GM21723 (cell line): ENCODE results near the gene MFAP5.
A peak's percentile ranks its signal among the peaks of the same experiment; 100 is the strongest.
"Not testable (repeated sequence)": the region's sequence is repeated elsewhere in the genome, so short reads cannot be mapped to it uniquely, and the experiment has no call there.

Experiments
- ATAC-seq: cut with Tn5 transposase; IDR thresholded peaks from one replicate; pipeline ENCODE4 v1.9.1; 2021; ENCODE audit warnings: mild to moderate bottlenecking, moderate library complexity; ENCODE audit not compliant: unreplicated experiment

The MFAP5 gene

DNA sequence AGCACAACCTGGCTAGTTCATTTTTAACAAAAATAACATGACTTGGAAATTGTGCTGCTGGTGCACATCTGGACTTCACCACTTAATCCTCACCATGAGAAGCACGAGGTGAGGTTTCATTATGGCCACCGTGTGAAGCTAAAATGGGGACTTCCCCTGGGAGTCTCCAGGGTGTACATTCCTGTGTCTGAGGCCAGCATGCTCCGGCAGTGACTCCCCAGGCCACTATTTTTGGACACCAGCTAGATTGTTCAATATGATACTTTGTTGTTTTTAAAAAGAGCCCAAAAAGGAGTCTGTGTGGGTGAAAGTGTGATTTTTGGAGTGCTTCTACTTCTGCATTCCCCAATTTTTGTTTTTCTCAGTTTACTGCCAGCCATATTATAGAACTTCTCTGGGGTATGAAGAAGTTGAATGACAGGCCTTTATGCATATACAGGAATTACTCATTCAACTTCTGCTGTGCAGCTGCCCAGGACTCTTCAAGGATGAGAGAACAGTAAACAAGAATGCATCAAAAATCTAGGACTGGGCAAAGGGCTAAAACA is 33.1 kb downstream of the MFAP5 start:
- peak; percentile 96 for ATAC-seq

DNA sequence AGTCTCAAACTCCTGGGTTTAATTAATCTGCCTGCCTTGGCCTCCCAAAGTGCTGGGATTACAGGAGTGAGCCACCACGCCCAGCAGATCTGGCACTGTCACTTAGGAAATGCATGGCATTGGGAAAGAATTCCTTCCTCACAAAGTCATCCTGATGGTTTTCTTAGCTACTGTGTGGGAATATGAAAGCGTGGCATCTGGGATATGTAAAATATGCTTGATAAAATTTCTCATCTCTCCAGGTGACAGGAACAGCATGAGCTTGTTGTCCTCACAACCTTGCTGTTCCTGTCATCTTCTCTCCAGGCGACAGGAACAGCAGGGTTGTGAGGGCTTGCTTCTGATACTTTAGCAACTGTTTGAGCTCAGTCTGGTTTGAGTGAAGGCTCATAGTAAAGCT is 33.9 kb downstream of the MFAP5 start:
- no peak for ATAC-seq

DNA sequence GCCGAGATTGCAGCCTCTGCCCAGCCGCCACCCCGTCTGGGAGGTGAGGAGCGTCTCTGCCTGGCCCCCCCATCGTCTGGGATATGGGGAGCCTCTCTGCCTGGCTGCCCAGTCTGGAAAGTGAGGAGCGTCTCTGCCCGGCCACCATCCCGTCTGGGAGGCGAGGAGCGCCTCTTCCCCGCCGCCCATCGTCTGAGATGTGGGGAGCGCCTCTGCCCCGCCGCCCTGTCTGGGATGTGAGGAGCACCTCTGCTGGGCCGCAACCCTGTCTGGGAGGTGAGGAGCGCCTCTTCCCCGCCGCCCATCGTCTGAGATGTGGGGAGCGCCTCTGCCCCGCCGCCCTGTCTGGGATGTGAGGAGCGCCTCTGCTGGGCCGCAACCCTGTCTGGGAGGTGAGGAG is 37.9 kb downstream of the MFAP5 start:
- ATAC-seq = not testable (repeated sequence)

DNA sequence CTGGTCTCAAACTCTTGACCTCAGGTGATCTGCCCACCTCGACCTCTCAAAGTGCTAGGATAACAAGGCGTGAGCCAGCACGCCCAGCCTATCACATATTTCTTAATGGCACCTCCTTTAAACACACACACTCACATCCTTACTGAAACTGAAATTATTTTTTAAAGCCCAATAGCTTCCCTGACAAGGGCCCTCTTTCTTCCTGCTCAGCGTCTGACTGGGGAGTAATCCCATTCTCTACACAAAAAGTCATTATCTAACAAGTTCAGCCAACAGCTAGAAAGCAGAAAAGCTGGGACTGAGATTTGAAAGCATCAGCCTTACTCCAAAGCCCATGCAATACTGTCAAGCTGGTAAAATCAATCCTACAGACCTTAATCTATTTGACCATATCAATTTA is 40.0 kb downstream of the MFAP5 start:
- ATAC-seq = no peak

DNA sequence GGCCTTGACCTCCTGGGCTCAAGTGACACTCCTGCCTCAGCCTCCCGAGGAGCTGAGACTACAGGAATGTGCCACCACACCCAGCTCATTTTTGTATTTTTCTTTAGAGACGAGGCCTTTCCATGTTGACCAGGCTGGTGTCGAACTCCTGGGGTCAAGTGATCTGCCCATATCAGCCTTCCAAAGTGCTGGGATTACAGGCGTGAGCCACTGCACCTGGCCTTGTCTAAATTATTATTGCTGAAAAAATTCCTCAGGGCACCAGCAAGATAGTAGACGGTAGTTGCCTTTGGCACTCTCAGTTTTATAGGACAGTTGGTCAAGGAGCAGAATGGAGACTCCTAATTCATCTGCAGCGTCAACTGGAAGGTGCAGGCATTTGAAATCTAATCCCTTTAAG is 47.4 kb downstream of the MFAP5 start:
- no peak for ATAC-seq

DNA sequence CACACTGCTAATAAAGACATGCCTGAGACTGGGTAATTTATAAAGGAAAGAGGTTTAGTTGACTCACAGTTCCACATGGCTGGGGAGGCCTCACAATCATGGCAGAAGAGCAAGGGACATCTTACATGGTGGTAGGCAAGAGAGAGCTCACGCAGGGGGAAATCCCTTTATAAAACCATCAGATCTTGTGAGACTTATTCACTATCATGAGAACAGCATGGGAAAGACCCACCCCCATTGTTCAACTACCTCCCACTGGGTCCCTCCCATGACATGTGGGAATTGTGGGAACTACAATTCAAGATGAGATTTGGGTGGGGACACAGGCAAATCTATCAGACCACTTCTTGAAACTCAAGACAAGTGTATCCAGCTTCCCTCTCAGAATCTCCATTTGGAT is 48.7 kb downstream of the MFAP5 start:
- ATAC-seq = not testable (repeated sequence)

DNA sequence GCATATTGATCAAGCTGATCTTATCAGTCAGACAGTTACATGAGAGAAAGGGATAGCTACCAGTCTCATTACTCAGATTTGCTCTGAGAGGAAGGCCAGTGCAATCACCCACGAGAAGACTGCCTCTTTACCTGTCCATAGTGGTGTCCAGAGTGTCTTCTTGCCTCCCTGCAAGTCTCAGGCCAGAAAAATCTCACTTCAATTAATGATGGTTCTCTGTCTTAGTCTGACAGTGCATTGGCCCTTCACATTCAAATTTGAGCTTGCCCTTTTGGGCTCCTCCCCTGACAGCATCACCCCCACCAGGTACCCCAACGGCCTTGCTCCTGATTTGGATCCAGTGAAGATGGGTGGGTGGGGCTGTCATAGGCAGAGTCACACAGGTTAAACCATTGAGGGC is 50.0 kb downstream of the MFAP5 start, which contains the start of gene AICDA:
TSS of gene AICDA (minus strand) at position 231 of the 400 bp plus-strand sequence. CDS start at position 139, 92 bp downstream.
- ATAC-seq = no peak

DNA sequence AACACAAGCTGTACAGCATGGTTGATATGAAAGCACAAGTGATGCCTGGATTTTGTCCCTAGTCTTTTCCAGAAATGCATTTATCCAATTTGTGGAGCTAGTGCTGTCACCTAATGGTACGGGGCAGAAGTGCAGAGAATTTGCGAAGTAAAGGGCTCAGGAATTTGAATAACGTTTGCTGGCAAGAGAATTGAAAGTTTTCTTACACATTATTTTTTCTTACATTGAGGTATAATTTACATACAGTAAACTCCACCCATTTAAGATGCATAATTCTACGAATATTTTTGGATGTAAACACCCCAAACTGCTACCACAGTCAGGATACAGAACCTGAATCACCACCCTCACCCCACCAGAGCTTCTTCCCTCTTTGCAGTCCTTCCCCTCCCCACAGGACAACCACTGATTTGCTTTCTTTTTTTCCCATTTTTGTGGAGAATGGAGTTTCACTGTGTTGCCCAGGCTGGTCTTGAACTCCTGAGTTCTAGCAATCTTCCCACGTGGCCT is 53.5 kb downstream of the MFAP5 start:
- ATAC-seq = no peak

DNA sequence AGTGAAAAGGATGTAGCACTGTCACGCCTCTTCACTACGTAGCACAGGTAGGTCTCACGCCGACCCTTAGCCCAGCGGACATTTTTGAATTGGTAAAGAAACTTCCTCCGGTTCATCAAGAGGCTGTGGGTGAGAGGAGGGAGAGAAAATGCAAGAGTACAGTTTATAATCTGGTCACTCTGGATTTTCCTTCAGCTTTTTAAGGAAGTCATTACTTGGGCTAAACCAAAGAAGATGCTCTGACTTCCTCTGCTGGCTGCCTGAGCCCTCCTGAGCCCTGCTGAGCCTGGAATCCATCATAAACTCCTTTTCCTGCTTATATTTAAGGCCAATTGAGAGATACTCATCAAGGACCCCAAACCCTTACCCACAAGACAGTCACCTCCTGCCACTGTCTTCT is 55.7 kb downstream of the MFAP5 start:
- no peak for ATAC-seq

DNA sequence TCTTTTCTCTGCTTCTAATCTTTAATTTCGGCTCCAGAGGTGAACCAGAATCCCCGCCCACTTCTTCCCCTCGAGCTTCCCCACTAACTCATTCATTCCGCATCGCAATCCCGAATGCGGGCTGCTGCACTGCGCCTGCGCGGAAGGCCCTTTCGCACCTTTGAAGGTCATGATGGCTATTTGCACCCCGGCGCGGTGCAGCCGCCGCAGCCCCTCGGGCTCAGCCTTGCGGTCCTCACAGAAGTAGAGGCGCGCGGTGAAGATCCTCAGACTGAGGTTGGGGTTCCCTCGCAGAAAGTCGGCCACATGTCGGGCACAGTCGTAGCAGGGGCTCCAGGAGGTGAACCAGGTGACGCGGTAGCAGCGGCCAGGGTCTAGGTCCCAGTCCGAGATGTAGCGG is 57.6 kb downstream of the MFAP5 start:
- ATAC-seq = no peak

DNA sequence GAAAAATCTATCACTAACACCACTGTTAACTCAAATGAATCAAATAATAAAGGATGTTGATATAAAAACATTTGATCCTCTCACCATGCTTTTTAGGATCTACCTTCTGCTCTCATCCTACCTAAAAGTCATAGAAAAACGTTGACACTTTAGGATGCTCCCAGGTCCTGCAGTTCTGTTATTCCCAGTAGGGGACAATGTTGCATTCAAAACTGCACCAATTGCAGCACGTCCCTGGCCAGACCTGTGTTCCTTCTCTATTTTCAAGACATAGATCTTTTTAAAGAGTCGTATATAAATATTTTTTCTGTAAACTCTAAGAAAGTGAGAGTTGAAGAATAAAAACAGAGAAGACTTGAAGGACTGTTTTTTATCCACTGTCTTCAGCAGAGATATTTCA is 58.8 kb downstream of the MFAP5 start:
- no peak for ATAC-seq

DNA sequence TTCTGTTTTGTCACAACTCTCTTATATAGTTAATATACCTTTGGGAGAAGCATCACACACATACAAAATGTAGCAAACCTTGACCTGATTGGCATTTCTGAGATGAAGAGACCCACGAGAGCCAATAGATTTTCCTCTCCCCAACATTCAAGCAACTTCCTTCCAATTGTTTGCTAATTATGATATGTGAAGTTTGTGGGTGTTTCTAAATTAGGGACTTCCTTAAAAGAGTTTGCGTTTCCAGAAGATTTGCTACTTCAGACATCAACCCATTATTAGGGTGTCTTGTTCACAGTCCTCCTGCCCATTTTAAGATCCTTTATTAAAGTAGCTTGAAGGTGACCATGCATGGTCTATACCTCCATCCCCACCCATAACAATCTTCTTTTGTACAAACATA is 59.3 kb downstream of the MFAP5 start:
- no peak for ATAC-seq

DNA sequence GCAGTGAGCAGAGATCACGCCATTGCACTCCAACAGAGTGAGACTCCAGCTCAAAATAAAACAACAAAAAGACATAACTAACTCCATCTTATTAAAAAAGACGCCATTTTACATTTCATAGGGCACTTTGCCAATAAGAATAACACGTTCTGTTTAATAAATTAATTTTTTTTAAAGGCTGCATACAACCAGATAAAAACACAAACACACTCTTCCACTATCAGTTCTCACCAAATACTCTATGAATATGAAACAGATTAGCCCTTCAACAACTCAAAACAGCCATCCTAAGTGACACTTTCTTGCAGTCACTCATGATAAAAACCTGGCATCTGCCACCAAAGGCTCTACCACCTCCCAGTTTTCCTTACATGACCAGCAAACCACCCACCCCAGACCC is 66.1 kb downstream of the MFAP5 start:
- no peak for ATAC-seq
